WERI-Rb-1 (cell line): ENCODE results near the gene INF2.
A peak's percentile ranks its signal among the peaks of the same experiment; 100 is the strongest.

Experiments used
- DNase-seq: peaks from one replicate; pipeline ENCODE4 v3.0.0-alpha.2; 2020
- H3K27ac ChIP-seq: fragments of 250-450 bp; sonication (Bioruptor Pico); 2 replicates; pipeline ENCODE4 v1.5.1; 2020; ENCODE audit warnings: mild to moderate bottlenecking, moderate library complexity
- H3K27me3 ChIP-seq: fragments of 250-450 bp; sonication (Bioruptor Pico); 2 replicates; pipeline ENCODE4 v1.5.1; 2021; ENCODE audit warnings: mild to moderate bottlenecking, low read depth, moderate library complexity; ENCODE audit not compliant: insufficient read depth, severe bottlenecking
- H3K36me3 ChIP-seq: fragments of 250-450 bp; sonication (Bioruptor Pico); 2 replicates; pipeline ENCODE4 v1.5.1; 2020; ENCODE audit warnings: mild to moderate bottlenecking, moderate library complexity
- H3K4me3 ChIP-seq: 2 replicates; pipeline ENCODE4 v1.5.1; 2011; ENCODE audit warnings: low read depth, mild to moderate bottlenecking, control low read depth, low read length
- H3K9me3 ChIP-seq: fragments of 250-450 bp; sonication (Bioruptor Pico); 2 replicates; pipeline ENCODE4 v1.5.1; 2021; ENCODE audit warnings: mild to moderate bottlenecking, moderate library complexity; ENCODE audit not compliant: severe bottlenecking
- CTCF ChIP-seq: IDR thresholded peaks from 2 replicates; pipeline ENCODE4 v1.5.1; 2011; ENCODE audit warnings: low read depth, mild to moderate bottlenecking, control low read depth, inconsistent platforms, low read length

INF2 gene

GRCh38 chr14:104702106-104702505 is 12.7 kb downstream of the INF2 start:
- no peak overlapping the region for H3K4me3 ChIP-seq
- peak; percentile 76 for DNase-seq
- TF ChIP-seq CTCF = no peak
- H3K27me3 ChIP-seq = no peaks in the 10 kb centered on the region
- no peak overlapping the region for H3K27ac ChIP-seq
- H3K36me3 ChIP-seq = peaks cover 28% of the 10 kb centered on the region
- no peaks in the 10 kb centered on the region for H3K9me3 ChIP-seq

GRCh38 chr14:104702673-104703072 is 13.3 kb downstream of the INF2 start:
- H3K36me3 ChIP-seq = peaks cover 28% of the 10 kb centered on the region

GRCh38 chr14:104703269-104703668 is 13.9 kb downstream of the INF2 start:
- no peak for TF ChIP-seq CTCF
- Histone ChIP-seq H3K27me3 (no peaks in the 10 kb centered on the region), H3K4me3 (no peak overlapping the region), H3K9me3 (no peaks in the 10 kb centered on the region), H3K27ac (no peak overlapping the region), H3K36me3 (peaks cover 28% of the 10 kb centered on the region)
- DNase-seq = no peak

More at GRCh38 chr14:104702673-104703072, 13.3 kb downstream of the INF2 start:
- no peak overlapping the region for H3K27ac ChIP-seq
- no peak for TF ChIP-seq CTCF
- H3K9me3 ChIP-seq = no peaks in the 10 kb centered on the region
- no peaks in the 10 kb centered on the region for H3K27me3 ChIP-seq
- no peak overlapping the region for H3K4me3 ChIP-seq
- no peak for DNase-seq

GRCh38 chr14:104704252-104704651 is 14.8 kb downstream of the INF2 start:
- H3K9me3 ChIP-seq = no peaks in the 10 kb centered on the region
- H3K4me3 ChIP-seq = no peak overlapping the region
- H3K36me3 ChIP-seq = peaks cover 28% of the 10 kb centered on the region
- no peak overlapping the region for H3K27ac ChIP-seq
- no peaks in the 10 kb centered on the region for H3K27me3 ChIP-seq
- DNase-seq = no peak
- TF ChIP-seq CTCF = no peak

- peaks cover 35% of the 10 kb centered on the region for H3K36me3 ChIP-seq
- H3K27ac ChIP-seq = no peak overlapping the region
- DNase-seq = no peak
- H3K9me3 ChIP-seq = no peaks in the 10 kb centered on the region
- no peak overlapping the region for H3K4me3 ChIP-seq
- no peak for TF ChIP-seq CTCF
- H3K27me3 ChIP-seq = no peaks in the 10 kb centered on the region
Observed at GRCh38 chr14:104705340-104706047, 16.1 kb downstream of the INF2 start.
